SH-SY5Y (cell line): ENCODE data around the gene UTS2B.

Experiments
- GATA2 ChIP-seq: IDR thresholded peaks from 2 replicates; pipeline ENCODE4 v1.6.1; 2011; ENCODE audit warnings: mild to moderate bottlenecking, low read depth, low read length
- GATA3 ChIP-seq: IDR thresholded peaks from 2 replicates; pipeline ENCODE4 v1.6.1; 2011; ENCODE audit warnings: low read depth, mild to moderate bottlenecking, low read length, moderate library complexity

UTS2B gene

DNA sequence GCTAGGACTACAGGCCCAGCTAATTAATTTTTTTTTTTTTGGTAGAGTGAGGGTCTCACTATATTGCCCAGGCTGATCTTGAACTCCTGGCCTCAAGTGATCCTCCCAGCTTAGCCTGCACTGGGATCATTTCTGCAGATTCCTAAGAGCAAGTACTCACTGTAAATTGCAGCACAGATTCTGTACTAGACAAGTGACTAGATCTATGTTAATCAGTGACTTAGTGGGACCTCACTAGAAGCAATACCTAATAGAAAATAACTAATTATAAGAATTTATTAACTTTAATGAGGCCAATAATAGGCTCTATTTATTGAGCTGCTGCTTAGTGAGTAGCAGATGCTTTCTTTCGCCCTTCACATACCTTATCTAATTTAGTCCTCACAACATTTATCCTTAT, 10.6 kb upstream of the UTS2B start:
- TF ChIP-seq GATA2 (no peak), GATA3 (no peak)

DNA sequence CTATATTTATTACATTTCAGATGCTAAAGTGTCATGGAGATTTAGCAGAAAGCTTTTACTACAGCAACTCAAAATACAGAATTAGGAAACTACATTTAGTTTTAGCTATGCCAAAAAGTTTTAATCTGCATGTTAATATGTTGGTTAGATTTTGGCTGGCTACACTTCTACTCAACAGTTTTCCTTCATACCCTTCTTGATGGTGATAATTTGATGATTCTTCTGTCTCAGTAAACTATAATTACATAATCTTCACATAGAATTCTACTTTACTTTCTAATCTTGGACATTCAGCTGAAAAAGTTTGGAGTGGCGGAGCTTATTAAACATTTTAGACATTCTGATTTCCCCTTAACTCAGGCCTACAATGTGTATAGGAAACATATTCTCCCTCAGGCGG, 10.0 kb upstream of the UTS2B start:
- TF ChIP-seq GATA3 (no peak), GATA2 (no peak)

DNA sequence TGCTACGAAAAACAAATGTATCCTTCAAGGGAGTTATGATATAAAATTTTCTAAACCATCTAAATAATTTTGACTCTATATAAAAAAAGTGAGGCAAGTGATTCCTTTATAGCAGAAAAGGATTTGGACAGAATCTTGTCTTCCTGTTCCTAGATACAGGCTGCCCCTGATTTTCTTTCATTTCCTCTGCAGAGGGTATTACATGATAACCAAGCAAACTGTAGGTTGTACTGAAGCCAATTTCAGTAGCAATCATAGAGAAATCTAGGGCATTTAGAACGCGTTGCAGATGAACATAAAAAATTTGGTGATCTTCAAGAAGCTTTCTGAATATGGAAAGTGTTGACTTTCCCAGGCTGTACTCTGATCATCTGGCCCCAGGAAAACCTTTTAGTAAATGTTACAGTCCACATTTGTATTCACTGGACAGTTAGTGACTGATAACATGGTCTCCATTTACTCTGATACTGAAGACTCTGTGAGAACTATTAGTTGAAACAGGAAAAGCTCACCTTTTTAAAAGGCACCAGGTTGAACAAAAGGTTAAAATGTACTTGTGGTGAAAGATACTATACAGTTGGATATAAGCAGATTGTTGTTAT, 9.1 kb upstream of the UTS2B start:
- TF ChIP-seq GATA3 (no peak), GATA2 (no peak)

DNA sequence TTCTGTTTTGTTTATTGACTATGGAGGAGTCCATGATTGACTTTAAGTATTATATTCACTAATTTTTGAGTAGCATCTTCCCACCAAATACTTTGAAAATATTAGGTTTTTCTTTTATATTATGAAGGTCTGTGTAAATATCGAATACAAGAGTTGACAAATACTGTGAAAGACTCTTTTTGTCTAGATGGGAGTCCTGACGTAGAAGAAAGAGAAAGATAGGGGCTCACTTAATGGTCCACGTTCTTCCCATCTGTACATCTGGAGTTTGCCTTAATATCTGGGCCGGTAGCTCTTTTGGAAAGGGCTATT, 7.8 kb upstream of the UTS2B start:
- TF ChIP-seq GATA2 (no peak), GATA3 (no peak)

DNA sequence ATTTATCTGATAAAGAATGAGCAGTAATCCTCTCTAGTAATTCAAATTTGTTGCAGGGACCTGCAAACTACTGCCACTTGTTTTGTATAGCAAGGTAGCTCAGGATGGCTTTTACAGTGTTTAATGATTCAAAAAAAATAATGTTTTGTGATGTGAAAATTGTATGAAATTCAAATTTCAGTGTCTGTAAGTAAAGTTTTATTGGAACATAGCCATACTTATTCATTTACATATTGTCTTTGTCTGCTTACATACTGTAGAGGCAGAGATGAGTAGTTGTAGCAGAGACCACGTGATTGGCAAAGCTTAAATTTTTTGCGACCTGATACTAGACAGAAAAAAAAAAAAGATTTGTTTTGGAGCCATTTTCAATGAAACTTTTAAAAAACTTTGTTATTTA, 6.5 kb upstream of the UTS2B start:
- no peak for TF ChIP-seq GATA2
- no peak for TF ChIP-seq GATA3

DNA sequence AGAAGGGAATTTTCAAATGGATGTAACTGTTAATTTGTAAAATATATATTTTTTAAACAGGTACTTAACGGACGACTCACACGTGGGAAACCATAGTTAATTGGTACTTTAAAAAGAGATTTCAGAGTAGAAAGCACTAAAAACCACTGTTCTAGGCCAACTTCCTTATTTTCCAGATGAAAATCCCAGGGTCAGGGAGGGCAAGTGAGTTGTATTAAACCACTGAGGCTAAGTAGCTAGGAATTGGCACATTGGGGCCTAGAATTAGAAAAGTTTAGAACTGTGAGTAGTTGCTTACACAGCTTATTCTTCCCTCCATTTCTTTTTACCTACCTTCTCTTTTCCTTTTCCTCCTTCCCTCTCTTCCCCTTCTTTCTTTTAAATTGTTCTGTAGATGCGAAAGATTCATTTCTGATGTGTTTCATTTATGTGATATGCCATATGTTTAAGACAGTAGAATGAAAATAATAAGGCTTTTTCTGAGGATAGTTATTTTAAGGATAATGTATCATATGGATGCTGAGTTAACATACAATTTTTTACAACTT, 4.1 kb upstream of the UTS2B start:
- TF ChIP-seq GATA3 (no peak), GATA2 (no peak)

DNA sequence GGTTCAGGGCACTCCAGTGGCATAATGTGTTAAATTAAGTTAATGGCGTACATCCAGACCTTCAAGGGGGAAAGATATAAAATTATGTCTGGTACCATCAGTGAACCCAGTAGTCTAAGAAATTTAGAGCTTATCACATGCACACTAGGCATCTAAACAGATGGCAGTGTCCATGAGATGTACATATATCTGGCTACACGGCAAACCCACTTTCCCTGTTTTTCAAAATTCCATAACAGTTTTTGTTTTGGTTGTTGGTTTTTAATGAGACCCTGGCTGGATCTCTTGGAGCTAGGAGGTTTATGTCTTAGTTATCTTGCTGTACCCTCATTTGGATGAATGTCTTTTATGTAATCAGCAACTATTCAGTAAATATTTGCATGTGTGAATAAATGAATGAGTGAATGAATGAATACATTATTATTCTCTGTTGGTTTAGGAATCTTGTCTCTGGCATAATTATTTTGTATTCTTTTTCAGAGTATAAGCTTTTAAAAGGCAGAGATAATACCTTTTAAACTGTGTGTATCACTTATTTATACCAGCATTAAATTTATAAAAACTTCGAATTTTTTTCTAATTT, 3.1 kb upstream of the UTS2B start:
- TF ChIP-seq GATA3, result no peak
- no peak for TF ChIP-seq GATA2

DNA sequence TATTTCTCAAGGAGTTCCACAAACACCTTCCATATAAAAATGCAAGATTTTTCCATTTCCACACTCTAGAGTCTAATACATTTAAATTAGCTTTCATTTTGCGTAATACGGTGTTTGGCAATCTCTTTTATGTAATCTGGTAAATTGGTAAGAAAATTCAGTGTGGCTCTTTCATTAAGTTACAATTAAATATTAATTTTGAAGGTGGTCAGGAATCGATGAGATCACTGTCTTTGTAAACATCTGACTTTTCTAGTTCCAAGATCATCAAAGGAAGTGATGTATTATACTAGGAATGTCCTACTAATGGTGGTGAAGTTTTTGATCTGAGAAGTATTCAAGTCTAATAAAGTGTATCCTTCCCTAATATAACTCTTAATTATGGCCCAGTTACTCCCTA, 1.1 kb upstream of the UTS2B start:
- TF ChIP-seq GATA3 (no peak), GATA2 (no peak)

DNA sequence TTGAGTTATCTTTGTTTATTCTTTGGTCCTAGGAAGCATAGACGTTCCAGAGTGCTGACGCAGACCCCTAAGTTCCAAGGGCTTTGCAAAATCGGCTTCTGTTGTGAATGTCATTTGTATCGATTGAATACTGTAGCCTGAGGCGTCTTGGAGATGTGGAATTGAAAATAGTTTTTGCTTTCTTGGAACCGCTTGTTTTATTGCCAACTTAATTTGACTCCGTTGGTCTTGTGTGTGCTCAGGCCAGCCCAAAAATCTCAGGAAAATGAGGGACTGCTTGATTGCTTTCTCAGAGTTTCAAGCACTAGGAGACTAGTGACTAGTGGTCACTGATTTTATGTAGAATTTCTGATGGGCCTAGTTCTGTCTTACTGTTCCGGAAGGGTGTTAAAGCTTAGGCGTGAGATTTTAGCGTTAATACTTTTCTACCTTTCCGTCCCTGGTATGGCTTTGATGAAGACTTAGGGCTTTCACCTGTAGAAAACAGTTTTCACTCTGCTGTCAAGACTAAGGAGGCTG, 263 bp upstream of the UTS2B start:
- TF ChIP-seq GATA2, result no peak
- no peak for TF ChIP-seq GATA3

DNA sequence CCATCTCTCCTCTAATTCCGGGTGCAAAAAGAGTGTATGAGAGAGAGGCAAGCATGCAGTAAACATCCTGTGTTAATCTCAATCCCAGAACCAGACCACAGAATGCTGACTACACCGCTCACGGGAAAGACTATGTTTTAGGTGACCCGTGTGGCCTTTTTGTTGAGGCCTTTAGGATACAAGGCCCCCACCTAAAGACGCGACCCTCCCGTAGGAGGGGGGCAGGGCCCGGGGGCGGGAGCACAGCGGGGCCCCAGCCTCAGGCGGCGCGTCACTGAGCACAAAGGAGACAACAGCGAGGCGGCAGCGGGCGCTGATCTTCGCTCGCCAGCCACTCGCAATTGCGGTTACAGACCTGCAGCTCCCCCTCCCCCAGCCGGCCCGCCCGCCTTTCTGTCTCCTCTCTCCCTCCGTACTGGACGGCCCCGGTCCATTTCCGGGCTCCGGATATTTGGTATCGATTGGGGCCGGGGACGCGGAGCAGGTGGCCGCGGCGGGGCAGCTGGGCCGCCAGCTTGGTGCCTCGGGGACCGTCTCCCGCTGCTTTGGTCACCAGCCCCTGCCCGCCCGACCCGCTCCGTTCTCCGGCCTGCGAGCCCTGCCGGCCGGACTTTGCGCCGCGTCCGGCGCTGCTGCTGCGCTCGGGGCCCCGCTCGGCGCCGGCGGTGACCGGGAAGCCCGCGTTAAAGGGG, 1.2 kb downstream of the UTS2B start, which contains the start of gene CCDC50:
CCDC50 (plus strand) TSS at position 433 of the 692 bp plus-strand sequence. CDS start 281 bp downstream, outside the sequence.
- TF ChIP-seq GATA3 (no peak), GATA2 (no peak)

DNA sequence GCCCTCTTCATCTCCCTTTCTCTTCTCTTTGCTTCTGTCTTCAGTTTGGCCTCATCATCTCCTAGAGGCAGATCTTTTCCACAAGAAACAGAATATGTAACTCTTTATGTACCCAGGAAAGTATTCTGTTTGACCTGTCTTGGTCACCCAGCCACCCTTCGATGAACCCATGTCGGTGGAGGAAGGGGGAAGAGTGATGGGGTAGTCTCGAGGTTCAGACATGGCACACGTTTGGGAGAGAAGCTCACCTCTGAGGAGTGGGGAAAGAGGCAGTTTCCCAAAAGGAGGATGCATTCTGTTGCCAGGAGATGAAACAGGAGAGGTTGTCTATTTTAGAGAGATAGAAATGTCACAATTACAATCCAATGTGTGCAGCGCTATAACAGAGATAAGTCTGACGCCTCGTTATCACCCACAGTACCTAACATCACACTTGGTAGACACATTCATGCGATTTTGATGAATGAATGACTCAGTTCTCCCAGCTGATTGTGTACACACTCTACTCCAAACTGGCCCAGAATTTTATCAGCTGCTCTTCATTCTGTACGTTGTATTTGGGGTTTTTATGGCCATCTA, 1.9 kb downstream of the UTS2B start:
- no peak for TF ChIP-seq GATA2
- no peak for TF ChIP-seq GATA3

DNA sequence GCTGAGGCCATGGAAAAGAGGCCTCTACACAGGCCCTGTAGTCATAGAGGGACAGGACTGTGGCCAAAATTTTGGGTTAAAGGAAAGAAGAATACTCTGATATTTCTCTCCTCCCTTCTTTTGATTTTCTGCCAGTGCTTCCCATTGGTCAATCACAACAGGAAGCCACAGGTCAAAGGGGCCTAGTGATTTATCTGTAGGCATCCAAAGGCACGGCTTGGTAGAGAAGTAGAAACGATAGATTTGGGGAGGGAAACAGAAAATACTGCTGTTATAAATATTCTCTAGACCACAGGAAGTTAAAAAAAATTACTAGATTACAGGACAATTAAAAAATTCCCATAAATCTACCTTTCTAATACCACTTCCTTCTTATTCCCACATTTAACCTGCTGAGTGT, 2.8 kb downstream of the UTS2B start:
- TF ChIP-seq GATA3 (no peak), GATA2 (no peak)

DNA sequence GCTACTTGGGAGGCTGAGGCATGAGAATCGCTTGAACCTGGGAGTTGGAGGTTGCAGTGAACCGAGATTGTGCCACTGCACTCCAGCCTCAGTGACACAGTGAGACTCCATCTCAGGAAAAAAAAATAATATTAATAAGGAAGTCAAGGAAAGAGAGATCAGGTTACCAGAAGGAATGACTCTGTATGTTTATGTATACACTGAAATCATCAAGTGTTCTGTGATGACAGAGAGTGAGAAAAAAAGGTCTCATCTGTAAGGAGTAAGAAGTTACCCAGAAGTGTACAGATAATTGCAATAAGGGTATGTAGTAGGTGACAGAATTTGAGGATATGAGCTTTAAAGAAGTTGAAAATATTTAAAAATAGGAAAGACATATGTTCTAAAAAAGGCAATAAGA, 5.4 kb downstream of the UTS2B start:
- TF ChIP-seq GATA3 (no peak), GATA2 (no peak)

DNA sequence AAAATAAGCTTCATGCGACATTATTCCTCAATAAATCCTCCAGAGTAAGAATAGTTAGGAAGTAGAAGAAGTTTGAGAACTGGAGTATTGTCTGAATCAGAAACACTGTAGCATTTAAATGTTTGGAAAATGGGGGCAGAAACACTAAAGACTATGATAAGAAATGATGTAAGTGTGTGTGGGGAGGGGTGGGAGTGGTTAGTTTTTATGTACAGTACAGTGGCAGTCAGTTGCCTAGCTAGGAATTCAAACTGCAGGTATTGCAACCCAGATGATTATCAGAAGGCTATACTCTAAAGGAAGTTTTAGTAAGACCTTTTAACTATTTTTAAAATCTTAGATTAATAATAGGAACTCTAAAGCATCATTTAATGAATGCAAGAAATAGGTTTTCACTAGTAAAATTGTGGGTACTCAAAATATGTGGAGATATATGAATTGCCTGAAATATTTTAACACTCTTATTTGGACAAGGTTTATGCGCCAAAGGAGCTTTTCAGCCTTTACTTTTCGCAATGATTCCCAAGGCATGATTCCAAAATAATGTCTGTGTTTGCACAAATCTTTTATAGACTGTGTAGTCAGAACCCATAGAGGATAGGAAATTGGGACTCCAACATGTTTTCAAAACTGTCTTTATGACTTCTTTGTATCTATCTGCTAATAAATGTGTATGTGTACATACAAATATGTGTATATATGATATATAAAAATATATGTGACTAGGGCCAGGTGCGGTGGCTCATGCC, 9.1 kb downstream of the UTS2B start:
- TF ChIP-seq GATA3 (no peak), GATA2 (no peak)

DNA sequence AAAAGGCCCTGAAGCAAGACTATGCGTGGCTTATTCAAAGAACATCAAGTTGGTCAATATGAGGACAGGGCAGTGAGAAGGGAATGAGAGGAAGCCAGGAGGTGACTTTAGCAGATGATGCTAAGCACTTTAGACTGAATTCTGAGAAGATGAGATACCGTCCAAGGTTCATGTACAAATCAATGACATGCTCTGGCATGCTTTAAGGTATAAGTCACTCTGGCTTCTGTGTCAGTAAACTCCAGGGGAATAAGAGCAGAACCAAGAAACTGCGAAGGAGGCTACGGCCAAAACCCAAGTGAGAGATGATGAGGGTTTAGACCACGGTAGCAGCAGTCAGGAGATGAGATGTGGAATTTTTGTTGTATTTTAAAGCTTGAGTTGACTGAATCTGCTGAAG, 10.0 kb downstream of the UTS2B start:
- TF ChIP-seq GATA3 (no peak), GATA2 (no peak)
